Activated CD8-positive, alpha-beta memory T cell treated with anti-CD3 and anti-CD28 coated beads for 36 hours (primary cell): ENCODE results near the gene RNF187. TPM values are rescaled to one million over a fixed set of nuclear protein-coding genes. Genes with fewer than 3 reads are reported as not detected.

Experiments used
- CTCF ChIA-PET: fragments of 350-600 bp; sonication (Branson Sonifier 250); formaldehyde crosslinking; loops from one replicate; lab custom pipeline; 2021; ENCODE audit warnings: antibody characterized with exemption; lab: Charles Lee
- POLR2A ChIA-PET: fragments of 350-600 bp; sonication (Branson Sonifier 250); formaldehyde crosslinking; loops from one replicate; lab custom pipeline; 2021; ENCODE audit warnings: antibody characterized with exemption; lab: Charles Lee
- total RNA-seq, 2 experiments: library from RNA; stranded (reverse); gene quantifications; one replicate each; pipeline ENCODE4 v1.2.3, GENCODE V29; 2021

RNF187 gene
- 100 to 1,000 TPM; 135 to 143 TPM for total RNA-seq

GRCh38 chr1:228487336-228488124 is at the start of gene RNF187:
RNF187 (plus strand) TSS chr1:228487382.
- ChIA-PET POLR2A (interaction anchor here (0.7 to 2.6 kb wide), 5 partner anchors 13 to 30 kb away, joined by 3 to 22 read pairs (median 7); a partner anchor contains a TSS), CTCF (interaction anchor here (0.7 to 3.8 kb wide), 4 partner anchors 15 to 99 kb away, joined by 3 to 16 read pairs (median 10); a partner anchor contains a TSS)

GRCh38 chr1:228437424-228437962 is 49.7 kb upstream of the RNF187 start:
- ChIA-PET POLR2A (no interaction called here), CTCF (no interaction called here)

DNA sequence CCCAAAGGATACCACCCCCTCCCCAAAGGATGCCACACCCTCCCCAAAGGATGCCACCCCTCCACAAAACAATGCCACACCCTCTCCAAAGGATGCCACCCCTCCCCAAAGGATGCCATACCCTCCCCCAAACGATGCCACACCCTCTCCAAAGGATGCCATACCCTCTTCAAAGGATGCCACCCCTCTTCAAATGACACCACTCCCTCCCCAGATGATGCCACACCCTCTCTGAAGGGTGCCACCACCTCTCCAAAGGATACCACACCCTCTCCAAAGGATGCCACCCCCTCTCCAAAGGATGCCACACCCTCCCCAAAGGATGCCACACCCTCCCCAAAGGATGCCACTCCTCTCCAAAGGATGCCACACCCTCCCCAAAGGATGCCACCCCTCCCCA is 48.9 kb upstream of the RNF187 start:
- ChIA-PET CTCF (no interaction called here), POLR2A (no interaction called here)

GRCh38 chr1:228440761-228441500 is 46.3 kb upstream of the RNF187 start:
- ChIA-PET POLR2A (no interaction called here), CTCF (no interaction called here)

DNA sequence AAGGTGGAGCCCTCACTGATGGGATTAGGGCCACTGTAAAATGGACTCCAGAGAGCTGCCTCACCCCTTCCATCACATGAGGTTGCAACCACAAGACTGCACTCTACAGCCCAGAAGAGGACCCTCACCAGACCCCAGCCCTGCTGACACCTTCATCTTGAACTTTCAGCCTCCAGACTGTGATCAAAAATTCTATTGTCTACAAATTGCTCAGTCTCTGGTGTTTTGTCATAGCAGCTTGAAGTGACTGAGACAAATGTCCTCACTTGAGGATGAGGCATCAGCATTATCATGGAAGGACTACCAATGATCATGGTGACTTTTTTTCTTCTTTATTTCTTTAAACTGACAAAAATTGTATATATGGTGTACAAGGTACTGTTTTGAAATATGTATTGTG is 43.8 kb upstream of the RNF187 start:
- CTCF ChIA-PET: no interaction called here
- POLR2A ChIA-PET: no interaction called here

GRCh38 chr1:228445490-228445842 is 41.7 kb upstream of the RNF187 start:
- CTCF ChIA-PET: interaction anchor here (1.0 to 1.5 kb wide), 2 partner anchors 12 to 13 kb away, joined by 3 to 6 read pairs; a partner anchor contains a TSS
- POLR2A ChIA-PET: interaction anchor here (1.1 kb wide), 1 partner anchor 21 kb away, joined by 4 read pairs; no protein-coding TSS in a partner anchor

- CTCF ChIA-PET: interaction anchor here (1.0 to 1.5 kb wide), 2 partner anchors 11 to 13 kb away, joined by 3 to 6 read pairs; a partner anchor contains a TSS
- POLR2A ChIA-PET: interaction anchor here (0.8 kb wide), 1 partner anchor 13 kb away, joined by 4 read pairs; no protein-coding TSS in a partner anchor
These were observed 41.1 kb upstream of the RNF187 start for GRCh38 chr1:228445843-228446650.

DNA sequence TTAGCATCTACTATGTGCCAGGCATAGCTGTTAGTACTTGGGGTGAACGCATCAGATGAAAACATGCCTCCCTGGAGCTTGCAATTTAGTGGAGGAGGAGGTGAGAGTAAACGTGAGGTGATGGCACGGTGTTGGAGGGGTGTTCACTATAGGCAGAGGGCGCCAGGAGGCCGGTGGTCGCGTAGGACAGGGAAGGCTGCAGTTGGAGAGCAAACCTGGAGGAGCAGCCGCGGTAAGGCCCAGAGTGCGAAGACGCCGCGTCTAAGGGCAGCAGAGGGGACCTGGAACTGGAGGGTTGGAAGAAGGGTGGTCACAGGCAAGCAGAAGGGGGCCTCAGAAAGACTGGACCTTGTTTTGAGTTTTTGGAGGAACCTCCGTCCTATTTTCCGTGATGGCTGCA is 40.3 kb upstream of the RNF187 start:
- ChIA-PET CTCF (interaction anchor here (1.5 kb wide), 1 partner anchor 12 kb away, joined by 6 read pairs; a partner anchor contains a TSS), POLR2A (interaction anchor here (0.8 kb wide), 1 partner anchor 12 kb away, joined by 4 read pairs; no protein-coding TSS in a partner anchor)

DNA sequence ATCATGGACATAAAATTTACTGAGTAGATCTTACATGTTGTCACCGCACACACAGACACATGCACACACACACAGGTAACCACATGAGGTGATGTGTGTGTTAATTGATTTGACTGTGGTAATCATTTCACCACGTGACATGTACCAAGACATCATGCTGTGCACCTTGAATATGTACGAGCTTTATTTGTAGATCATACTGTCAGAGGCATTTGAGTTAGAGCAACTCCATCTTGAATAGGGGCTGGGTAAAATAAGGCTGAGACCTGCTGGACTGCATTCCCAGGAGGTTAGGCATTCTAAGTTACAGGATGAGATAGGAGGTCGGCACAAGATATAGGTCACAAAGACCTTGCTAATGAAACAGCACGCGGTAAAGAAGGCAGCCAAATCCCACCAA is 38.8 kb upstream of the RNF187 start:
- POLR2A ChIA-PET: no interaction called here

GRCh38 chr1:228450200-228450599 is 37.0 kb upstream of the RNF187 start:
- CTCF ChIA-PET: no interaction called here
- POLR2A ChIA-PET: no interaction called here

More for the DNA sequence above, 38.8 kb upstream of the RNF187 start:
- CTCF ChIA-PET: no interaction called here

GRCh38 chr1:228452194-228453021 is 34.8 kb upstream of the RNF187 start:
- ChIA-PET CTCF (interaction anchor here (0.5 kb wide), 1 partner anchor 1711 kb away, joined by 3 read pairs; no protein-coding TSS in a partner anchor), POLR2A (no interaction called here)

GRCh38 chr1:228453022-228453560 is 34.1 kb upstream of the RNF187 start:
- ChIA-PET POLR2A (no interaction called here), CTCF (interaction anchor here (0.6 kb wide), 1 partner anchor 801 kb away, joined by 3 read pairs; no protein-coding TSS in a partner anchor)

DNA sequence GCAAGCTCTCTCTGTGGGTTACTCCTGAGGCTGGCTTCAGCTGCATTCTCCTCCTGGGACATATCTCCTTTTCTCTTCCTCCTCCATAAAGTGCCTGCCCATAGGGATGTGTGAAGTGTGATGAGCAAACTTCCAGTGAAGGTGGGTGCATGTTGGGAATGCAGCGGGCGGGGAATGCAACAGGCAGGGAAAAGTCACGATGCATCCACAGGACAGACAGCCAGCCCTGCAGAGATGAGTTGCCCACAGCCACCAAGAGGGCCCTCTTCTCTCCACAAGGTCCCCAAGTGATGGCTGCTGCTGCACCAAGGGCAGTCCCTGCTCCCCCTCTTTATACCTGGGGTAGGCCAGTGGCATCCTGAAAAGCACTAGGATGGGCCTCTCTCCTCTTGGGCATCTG is 33.6 kb upstream of the RNF187 start:
- ChIA-PET CTCF (interaction anchor here (0.6 kb wide), 1 partner anchor 801 kb away, joined by 3 read pairs; no protein-coding TSS in a partner anchor), POLR2A (no interaction called here)

GRCh38 chr1:228454238-228454637 is 32.9 kb upstream of the RNF187 start:
- ChIA-PET CTCF (interaction anchor here (0.9 kb wide), 1 partner anchor 10 kb away, joined by 3 read pairs; no protein-coding TSS in a partner anchor), POLR2A (no interaction called here)

- ChIA-PET CTCF (interaction anchor here (0.8 to 1.5 kb wide), 2 partner anchors 9 to 41 kb away, joined by 3 read pairs; no protein-coding TSS in a partner anchor), POLR2A (no interaction called here)
These were observed 31.5 kb upstream of the RNF187 start for GRCh38 chr1:228455715-228456114.

DNA sequence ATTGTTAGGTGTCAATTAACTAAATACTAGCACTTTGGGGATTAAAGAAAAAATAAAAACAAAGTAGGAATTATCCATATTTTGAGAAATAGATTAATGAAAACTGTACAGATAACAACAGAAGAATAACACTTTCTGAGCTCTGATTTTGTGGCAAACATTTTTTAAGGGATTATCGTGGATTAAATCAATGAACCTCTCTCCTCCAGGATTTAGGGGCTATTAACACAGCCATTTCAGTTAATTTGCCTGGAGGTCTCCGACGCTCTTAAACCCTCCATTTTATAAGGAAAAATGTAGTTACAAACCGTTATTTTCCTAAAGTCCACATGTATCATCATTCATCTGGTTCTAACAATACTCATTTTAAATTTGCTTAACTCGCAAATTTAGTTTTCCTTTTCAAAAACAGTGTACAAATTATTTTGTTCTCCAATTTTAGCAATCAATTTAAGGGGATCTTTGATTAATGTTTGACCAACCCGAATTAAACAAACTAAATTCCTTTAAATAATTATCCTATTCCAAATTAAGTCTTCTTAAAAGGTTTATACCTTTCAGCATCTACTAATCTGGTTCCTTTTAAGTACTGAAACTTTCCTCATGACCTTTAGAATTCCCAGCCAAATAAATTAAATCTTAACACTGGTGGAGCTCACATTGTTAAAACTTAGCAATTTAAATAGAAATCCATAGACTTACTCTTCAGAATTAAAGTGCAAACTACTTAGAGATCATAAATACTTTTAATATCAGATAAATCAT is 30.7 kb upstream of the RNF187 start:
- POLR2A ChIA-PET: interaction anchor here (1.8 kb wide), 1 partner anchor 49 kb away, joined by 14 read pairs; the partner anchor contains the start of gene TRIM11
- CTCF ChIA-PET: interaction anchor here (0.7 to 1.5 kb wide), 4 partner anchors 8 to 1211 kb away, joined by 3 to 5 read pairs (median 3); no protein-coding TSS in a partner anchor
